Stimulated activated CD8-positive, alpha-beta memory T cell treated with anti-CD3 and anti-CD28 coated beads, Interleukin-4, amount 100 ng/mL, for 24 hours (primary cell): Measurements from ENCODE around the gene ROR1.
"Not testable (repeated sequence)": the region's sequence is repeated elsewhere in the genome, so short reads cannot be mapped to it uniquely, and the experiment has no call there.

Source experiments
- DNase-seq: peaks from one replicate; pipeline ENCODE4 v3.0.0-alpha.2; 2020; ENCODE audit warnings: low read depth

The ROR1 gene

DNA sequence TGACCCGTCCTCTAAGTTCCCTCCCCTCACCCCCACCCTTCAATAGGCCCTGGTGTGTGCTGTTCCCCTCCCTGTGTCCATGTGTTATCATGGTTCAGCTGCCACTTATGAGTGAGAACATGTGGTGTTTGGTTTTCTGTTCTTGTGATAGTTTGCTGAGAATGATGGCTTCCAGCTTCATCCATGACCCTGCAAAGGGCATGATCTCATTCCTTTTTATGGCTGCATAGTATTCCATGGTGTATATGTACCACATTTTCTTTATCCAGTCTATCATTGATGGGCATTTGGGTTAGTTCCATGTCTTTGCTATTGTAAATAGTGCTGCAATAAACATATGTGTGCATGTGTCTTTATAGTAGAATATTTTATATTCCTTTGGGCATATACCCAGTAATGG lies 330.8 kb downstream of the ROR1 start:
- not testable (repeated sequence) for DNase-seq

DNA sequence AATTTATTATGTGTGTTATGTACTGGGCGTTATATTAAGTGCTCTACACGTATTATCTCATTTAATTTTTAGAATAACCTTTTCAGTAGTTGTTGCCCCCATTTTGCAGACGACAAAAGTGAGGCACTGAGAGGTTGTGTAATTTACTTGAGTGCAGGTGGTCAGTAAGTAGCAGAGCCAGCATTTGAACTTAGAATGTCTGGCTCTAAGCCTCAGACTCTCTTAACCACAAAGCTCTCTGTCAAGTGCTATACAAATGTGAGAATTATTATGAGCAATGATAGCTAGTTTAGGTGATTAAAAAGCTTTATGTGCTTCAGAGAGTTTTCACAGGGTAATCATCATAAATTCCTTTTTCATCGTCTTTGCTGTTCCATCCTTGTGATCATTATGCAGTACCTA lies 333.3 kb downstream of the ROR1 start:
- DNase-seq, result no peak

DNA sequence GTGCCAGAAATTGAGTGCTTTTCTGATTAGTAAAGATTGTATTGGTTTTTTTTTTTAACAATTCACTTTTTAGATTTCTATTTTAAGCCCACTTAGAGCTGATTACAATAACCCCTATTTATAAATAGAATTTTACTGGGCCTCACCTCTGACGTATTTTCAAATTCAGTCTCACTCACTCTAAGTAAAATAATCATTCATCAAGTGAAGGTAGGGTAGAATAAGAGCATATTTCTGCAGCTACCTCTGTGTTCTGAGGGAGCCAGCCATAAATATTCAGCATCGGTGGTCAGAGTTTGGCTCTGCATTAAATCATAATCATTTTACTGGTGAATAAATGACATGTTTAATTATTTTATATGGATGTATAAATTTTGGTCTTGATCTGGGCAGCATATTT lies 333.8 kb downstream of the ROR1 start:
- no peak for DNase-seq

DNA sequence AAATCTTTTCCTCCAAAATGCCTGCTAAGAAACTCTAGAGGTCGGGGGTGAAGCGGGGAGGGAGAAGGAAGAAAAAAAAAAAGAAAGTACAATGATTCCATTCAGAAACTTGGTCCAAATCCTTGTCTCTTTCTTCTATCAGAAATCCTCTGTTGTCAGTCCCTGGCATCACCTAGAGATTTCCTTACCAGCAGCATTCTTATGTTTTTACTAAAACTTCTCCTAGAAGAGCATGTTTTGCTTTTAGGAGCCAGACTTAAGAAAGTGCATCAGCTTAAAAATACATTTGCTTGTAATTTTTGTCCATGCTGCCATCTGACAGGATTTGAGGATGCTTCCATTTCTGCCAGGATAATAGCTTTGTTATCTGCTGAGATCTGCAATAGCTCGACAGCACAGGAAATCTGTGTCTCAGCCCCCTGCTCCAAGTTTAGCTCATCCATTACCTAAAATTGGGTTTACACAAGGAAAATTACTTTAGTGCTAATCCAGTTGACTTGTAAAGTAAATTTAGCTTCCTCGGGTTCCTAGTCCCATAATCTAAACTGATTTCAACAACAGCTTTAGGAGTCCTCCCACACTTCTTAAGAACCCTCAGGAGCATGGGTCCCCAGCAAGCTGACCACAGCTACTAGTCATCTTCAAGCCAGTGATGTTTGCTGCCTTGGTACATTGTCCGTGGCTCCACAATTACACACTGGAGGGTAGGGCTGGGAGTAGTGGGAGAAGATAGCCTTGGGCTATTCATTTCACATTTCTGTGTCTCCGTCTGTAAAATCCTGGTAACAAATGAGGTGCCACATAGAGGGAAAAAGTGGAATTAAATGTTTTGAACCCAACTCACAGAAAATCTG lies 337.3 kb downstream of the ROR1 start:
- DNase-seq, result no peak

DNA sequence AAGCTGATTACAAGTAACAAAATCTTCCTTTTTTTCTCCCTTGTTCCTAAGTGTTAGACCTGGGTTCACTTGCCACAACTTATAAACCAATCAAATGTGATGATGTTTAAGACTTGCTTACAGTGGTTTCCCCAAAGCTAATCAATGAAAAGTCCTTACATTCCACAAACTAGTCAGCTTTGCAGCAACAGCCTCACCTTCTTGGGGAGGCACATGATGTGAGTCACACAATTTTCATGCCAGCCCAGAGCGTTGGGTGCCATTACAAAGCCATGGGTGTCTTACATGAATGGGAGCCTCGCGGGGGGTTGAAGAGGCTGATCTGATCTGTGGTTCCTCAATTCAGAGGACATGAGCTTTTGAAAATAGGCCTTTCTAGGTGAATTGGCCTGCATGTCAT lies 338.0 kb downstream of the ROR1 start:
- DNase-seq, result no peak

DNA sequence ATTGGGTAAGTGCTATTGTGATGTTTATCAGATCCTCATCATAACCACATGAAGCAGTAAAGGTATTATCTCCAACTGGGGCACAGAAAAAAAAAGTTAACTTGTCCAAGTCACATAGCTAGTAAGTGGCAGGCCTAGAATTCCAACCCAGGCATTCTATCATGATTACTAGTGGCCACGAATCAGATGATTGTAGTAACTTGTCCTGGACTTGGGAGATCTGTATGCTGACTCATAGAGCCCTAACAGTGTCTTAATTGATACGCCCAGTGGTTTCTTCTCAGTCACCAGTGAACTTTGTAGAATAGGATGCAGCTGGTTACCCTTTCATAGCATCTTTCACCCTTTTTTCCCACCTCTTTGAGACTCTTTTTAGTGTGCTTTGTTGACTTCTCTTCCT lies 338.5 kb downstream of the ROR1 start:
- no peak for DNase-seq

DNA sequence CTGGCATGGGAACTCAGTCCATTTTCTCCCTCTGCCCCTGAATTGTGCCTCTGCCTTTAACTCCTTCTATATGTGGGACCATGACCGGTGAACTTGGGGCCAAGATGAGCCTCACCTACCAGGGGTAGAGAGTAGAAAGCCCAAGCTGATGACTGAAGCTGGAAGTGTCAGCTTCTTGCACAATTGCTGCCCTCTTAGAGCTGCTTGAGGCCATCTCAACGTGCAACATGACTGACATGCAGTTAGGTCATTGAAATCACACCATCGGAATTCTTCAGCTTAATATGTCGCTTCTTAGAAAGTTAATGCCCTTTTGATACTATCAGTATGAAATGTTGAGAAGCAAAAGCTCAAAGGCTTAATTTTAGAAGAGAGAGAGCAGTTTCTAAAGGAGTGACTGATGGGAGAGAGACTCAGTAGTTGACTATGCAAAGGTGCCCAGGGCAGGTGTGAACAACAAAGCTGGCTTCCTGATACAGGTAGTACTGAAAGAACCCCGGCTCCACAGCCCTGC lies 340.3 kb downstream of the ROR1 start:
- DNase-seq, result no peak

DNA sequence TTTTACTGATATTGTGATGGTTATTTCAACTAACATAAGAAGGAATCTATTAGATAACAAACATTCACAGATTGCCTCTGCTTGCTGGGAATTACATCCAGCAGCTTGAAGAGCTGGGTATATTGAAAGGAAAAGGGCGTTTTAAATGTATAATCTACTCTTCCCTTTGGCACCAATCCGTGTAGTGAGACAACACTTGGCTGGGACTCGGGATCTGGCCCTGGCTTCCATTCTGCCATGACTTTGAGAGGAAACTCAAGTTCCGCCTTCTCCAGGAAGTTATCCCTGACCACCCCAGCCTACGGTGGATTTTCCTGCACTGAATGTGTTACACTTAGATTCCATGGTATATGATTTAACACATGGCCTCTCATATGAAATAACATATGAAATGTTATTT lies 342.7 kb downstream of the ROR1 start:
- no peak for DNase-seq

DNA sequence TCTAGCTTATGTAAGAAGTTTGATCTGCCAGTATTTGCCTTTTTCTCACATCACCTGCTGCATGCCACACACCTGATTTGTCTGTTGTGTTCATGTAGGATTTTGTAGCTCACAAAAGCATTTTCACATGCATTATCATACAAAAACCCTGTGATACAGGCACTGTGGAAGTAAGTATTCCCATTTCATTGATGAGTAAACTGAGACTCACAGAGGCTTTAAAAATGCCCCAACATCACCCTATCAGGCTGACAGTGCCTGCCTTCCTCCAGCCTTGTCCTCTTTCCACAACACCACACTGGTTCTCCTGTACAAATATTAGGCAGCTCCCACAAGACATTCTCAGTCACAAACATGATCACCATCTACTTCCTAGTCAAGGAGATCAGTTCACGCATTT lies 343.7 kb downstream of the ROR1 start:
- DNase-seq, result no peak

DNA sequence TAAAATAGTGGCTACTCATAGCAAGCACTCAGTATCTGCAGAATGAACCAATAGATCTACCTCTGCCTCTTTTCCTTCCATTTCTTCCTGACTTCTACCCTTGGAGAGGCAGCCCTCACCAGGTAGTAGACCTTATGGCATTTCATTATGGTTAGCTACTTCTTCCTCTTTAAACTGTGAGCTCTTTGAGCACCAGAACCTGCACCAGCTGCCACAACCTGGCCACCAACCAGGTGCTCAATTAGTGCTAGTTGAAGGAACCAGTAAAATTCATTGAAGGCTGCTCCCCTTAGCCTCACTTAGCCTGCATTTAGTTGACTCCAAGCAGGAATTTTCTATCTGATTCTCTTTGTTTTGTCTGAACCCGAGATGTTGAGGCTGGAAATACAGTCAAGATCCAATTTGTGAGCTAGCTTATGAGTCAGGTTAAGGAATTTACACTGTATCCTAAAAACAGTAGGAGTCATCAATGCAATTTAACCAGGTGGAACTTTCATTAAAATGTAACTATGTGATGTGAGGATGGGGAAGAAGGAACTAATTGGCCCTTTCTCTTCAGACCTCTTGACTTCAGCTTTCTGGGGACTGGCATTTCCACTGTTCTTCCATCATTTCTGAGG lies 348.1 kb downstream of the ROR1 start:
- no peak for DNase-seq

DNA sequence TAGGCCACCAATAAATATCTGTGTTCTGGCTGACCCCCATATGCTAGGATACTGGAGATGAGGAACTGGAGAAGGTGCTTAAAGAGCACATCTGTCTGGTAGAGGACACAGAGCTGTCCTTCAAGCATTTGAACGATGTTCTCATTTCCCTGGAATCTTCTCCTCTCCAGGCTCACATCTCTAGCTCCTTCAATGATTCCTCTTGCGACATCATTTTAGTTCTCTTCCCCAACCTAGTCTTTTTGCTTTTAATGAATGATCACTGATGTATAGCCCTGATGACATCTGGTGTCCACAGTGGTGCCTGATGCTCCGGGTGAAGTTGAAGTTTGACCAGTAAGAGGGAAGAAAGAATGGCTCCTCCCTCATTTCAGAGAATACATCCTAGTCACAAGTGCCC lies 348.8 kb downstream of the ROR1 start:
- DNase-seq, result no peak

DNA sequence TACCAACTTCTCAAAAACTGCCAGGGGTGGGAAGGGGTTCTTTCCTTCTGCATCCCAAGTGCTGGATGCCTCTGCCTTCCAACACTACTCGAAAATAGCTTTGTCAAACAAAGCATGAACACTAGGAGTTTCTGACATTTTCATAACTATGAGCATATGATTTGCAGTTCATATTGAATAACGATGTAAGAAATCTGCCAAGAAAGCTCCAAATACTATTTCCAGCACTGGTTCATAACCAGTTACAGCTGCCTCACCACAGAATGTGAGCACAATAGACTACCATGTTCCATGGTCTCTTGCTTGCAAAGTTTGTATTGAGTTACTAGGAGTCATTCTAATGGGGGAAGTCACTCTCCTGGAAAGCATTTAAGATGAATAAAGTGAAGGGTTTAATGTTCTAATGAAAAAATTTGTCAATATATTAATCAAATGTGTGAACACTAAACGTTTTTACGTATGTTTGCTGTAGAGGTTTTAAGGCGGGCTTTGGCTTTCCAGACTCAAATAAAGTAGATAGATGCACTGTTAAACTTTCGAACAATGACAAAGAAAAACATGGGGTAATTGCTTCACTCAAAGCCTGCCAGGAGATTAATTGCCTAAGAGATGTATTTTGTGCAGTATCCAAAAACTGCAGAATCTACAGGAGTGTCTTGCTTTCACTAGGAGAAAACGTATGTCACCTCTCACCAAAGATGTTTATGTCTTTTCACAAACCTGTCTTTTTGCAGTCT lies 351.1 kb downstream of the ROR1 start:
- no peak for DNase-seq

DNA sequence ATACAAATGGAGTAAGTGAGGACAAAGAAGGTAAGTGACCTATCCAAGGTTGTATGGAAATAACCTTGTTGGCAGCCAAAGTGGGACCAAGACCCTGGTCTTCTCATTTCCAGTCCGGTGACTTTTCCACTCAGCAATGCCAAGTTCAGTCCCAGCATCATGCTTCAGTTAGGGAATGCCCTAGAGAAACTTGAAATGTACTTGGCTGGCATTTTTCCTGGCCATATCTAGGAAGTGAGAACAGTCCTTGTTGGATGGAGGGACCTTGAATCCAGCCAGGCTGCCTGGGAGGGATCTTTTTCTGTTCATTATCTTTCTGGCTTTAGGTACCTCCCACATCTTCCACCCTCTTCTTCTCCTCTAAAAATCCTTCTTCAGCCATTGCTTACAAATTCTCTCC lies 352.8 kb downstream of the ROR1 start:
- no peak for DNase-seq

DNA sequence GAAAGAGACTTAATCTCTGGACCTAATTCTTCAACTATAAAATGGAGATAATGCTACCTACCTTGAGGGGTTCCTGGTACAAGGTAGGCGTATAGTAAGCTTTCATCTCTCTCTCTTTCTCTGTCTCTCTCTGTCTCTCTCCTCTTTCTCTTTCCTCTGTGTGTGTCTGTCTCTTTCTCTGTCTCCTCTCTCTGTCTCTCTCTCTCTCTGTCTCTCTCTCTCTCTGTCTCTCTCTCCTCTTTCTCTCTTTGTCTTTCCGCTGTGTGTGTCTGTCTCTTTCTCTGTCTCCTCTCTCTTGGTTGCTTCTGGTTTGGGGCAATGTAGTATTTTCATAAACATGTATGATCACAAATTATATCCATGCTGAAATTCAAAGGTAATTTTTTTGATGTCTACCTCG lies 353.5 kb downstream of the ROR1 start:
- no peak for DNase-seq

DNA sequence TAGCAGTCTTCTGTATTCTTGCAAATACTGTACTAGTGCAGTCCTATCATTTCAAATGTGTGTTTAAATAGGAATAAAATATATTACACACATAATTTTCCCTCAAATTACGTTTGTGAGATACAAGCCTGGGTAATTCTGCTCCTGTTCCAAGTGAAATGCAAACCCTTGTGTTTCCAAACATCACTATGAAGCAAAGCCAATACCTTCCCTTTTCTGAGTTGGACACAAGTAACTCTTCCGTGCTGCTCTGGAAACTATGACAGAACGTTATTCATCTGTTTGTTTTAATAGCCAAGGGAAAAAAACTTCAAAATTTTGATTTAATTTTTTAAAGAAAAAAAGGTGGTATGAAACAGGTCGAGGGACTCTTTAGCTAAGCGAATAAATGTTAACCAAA lies 355.9 kb downstream of the ROR1 start:
- no peak for DNase-seq

DNA sequence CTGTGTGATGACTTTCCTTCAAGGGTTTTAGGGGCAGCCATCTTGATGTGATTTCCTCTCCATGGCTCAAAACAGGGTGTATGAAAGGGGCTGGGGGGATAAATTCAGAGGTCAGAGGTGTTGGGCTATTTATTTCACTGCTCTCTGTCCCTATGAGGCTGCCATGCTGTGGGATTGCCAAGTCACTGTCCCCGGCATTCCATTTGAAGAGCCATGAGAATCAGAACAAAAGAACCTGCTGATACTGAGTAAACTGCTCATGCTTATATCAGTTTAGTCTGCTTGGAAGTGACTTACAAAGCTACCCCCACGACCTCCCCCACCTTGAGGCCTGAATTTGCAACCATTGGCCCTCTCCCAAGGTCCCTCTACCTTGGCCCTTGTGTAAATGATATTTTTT lies 357.3 kb downstream of the ROR1 start:
- no peak for DNase-seq

DNA sequence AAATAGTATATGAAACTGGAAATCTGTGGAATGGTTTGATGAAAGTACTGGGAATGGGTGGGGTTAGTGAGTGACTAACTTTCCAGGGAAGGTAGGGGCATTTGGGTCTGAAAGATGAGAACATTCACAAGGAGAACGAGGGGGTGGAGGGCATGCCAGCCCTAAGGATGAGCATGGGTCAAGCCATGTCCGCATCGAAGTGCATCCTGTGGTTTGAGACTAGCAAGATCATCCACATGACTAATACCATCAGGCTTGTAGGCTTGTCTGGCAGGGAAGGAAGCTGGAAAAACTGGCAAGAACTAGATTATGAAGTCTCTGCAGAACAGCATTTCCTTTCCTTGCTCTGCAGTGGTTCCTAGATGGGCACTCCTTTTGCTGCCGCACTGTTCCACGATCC lies 359.2 kb downstream of the ROR1 start:
- DNase-seq, result no peak

DNA sequence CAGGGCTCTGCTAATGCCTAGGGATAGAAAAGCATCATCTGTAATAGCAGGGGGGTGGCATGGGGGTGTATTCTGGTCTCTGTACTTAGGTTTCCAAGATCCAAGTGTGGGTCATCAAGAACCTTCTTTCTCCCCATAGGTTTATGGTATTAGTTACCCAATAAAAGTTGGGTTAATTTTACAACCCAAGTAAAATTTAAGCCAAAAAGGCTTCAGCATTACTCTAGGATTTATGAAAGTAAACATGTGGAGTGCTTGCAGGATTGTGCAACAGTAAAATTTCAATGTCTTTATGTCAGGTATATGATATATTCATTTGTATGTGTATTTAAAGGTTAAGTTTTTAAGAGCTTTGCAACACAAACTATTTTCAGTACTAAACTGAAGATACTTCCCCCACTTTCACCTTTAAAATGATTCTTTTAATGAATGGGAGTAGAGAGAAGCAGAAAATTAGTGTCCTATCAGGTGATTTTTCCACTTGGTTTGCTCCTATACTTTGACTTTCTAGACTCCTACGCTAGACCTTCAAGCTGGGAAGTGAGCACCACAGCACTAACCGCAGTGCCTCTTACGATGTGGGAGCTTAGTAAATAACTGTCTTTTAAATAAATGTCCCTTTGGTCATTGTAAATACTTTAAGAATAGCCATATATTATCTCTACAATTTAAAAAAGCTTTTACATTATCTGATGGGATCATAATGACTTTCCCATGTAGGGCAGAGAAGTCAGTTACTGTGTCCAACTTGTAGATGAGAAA lies 361.8 kb downstream of the ROR1 start:
- DNase-seq, result no peak

DNA sequence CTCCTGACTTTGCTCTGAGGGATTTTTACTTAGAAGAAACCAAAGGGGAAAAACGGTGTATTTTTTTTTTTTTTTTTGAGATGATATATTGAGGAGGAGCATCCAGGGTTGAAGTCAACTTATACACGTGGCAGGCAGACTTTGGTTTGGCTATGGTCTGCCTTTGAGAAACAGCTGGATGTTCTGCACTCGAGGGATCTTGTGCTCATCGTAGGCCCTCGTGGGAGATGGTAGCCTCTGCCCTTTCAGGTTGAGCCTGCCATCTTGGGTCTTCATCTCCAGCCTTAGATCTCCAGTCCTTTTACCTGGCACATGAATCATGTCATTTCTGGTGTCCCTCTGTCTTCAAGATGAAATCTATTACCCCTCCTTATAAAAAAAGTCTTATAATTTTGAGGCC lies 362.5 kb downstream of the ROR1 start:
- DNase-seq, result no peak

DNA sequence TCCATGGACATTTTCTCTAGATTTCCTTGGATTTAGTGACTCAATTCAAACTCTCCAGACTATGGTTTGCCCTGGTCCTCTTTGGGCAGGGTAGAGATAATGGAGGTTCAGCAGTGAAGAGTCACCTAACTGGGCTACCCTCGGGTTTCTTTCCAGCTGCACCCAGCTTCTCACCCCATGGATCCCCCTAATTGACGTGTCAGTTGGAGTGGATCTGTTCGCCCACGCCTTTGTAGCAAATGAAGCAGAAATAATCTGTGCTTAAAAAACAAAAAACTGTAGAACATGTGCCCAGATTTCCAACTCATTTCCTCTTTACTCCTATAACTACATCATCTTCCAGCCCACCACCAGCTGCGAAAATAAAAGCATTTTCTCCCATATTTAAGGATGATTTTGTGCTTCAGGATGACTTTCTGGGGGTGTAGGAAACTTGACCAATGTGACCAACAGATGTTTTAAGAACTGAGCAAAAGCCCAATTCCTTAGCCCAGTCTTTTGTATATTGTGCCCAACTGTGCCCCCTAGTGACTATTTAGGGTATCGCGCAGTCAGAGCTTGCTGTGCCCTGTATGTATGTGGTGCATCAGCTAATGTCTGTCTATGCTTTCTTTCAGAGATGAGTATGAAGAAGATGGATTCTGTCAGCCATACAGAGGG lies 363.1 kb downstream of the ROR1 start:
- DNase-seq, result peak; percentile 47

DNA sequence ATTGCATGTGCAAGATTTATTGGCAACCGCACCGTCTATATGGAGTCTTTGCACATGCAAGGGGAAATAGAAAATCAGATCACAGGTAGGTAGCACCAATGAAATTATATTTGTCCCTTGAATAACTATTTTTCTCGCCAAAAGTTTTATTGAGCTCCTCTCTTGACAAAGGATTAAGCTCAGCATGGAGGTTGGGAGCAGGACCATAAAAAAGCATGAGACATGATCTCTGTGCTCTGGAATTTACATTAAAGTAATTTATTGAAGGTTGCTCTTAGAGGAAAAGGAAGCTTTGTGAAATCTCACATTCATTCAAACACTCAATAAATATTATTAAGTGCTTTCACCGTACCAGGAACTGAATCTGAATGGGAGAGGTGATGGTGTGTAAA lies 363.6 kb downstream of the ROR1 start:
- DNase-seq, result no peak

DNA sequence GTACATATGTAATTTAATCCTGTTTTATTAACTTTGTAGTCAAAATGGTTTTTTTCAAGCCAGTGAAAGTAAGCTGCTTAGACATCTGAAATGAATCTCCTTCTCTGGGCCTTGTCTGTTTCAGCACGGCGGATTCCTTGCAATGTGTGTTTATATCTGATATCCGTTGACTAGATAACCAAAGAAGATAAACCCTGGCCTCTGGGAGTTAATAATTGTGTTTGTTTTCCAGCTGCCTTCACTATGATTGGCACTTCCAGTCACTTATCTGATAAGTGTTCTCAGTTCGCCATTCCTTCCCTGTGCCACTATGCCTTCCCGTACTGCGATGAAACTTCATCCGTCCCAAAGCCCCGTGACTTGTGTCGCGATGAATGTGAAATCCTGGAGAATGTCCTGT lies 366.1 kb downstream of the ROR1 start:
- DNase-seq, result no peak
